ENCODE data around the gene ADCYAP1R1. TPM values are rescaled to one million over a fixed set of nuclear protein-coding genes. Genes with fewer than 3 reads are reported as not detected.

The ADCYAP1R1 gene
- 0.93 and 8.5 TPM in 2 replicates for total RNA-seq

DNA sequence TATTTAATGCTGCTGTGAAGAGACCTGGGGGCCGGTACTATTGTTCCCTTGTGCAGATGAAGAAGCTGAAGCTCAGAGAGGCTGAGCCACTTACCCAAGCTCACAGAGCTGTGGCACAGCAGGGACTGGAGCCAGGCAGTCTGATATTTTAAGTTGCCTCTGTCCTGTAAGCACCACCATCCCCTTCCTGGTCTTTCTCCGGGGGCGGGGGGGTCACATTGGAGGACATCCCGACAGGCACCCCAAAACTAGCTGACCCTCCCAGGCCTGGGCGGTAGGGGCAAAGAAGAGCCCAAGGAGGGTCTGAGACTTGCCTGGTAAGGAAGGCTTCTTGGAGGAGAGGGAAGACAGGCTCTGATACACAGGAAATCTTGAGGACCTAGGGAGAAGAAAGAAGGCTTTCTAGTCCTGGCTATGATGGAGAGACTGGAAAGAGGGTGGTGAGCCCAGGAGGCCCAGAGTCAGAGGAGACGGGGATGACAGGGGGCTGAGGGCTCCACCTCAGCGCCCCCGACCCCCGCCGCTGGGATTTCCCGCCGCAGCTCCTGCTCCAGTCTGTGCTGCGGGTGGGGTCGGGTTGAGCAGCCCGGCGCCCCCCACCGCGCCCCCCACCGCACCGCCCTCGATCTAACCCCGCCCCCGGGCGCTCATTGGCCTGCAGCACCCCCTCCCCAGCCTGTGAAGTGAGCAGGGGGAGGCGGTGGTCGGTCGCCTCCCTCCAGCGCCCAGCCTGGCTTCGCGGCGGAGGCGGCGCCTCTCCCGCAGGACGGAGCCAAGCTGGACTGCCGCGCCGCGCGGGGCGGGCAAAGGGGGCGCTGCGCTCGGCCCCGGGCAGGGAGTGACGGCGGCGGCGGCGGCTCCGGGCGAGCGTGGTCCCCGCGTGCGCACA lies at the start of gene ADCYAP1R1:
ADCYAP1R1 (plus strand) TSS at position 711 of the 889 bp plus-strand sequence. CDS start 10,957 bp downstream, outside the sequence.

Small RNA genes lying within 50 kb of the gene (small RNA-seq; reads per million reads assigned to genes)
- not detected for gene AC006466.1

Other genes starting within 250 kb of the ADCYAP1R1 start
- gene AQP1, start 140.5 kb upstream of the ADCYAP1R1 start, total RNA-seq = 1.7 and 4.9 TPM in 2 replicates
- 0.14 TPM in 1 of 2 replicates, not detected in the other for gene GHRHR, start 88.4 kb upstream of the ADCYAP1R1 start, total RNA-seq

Measured in thoracic aorta endothelial cell (primary cell).